Right ventricle myocardium superior (tissue), 1 donor: ENCODE results near the gene ZNF70. TPM values are rescaled to one million over a fixed set of nuclear protein-coding genes. Genes with fewer than 3 reads are reported as not detected.

ENCODE experiments used
- ATAC-seq: fragments of 200-7000 bp; cut with Tn5 transposase; one replicate; pipeline ENCODE4 v1.9.1; 2020; ENCODE audit warnings: mild to moderate bottlenecking; ENCODE audit not compliant: poor library complexity
- DNase-seq: peaks from one replicate; pipeline ENCODE4 v3.0.0-alpha.2; 2020
- intact Hi-C: fragments of 100-400 bp; cut with DNase I; formaldehyde crosslinking; loops from one replicate; pipeline ENCODE4 v1.11.2; 2022
- total RNA-seq: library from RNA; stranded (reverse); fragmentation: NEBNext Ultra II Directional; extraction: Animal tissue kit (Norgen Biotek cat#: 25700); gene quantifications from one replicate; pipeline ENCODE4 v1.2.1, GENCODE V29; 2021
- donor health status: DM: no; HTN: yes; CAD: no; lungs with severe emphysema.

ZNF70 gene
- total RNA-seq, 1 donor from 2014 or later: 2.8 TPM

GRCh38 chr22:23781065-23781464, 30.2 kb upstream of the ZNF70 start:
- intact Hi-C loops: no loop called here
- no peak for ATAC-seq
- no peak for DNase-seq

- intact Hi-C loops: no loop called here
- DNase-seq (no peak), ATAC-seq (no peak)
Measured at GRCh38 chr22:23780146-23780748, 29.3 kb upstream of the ZNF70 start.

- intact Hi-C loops: no loop called here
- DNase-seq (no peak), ATAC-seq (no peak)
Measured at GRCh38 chr22:23779731-23780130, 28.8 kb upstream of the ZNF70 start.

GRCh38 chr22:23779083-23779482, 28.2 kb upstream of the ZNF70 start:
- intact Hi-C loops: no loop called here
- ATAC-seq (no peak), DNase-seq (no peak)

- intact Hi-C loops: no loop called here
- ATAC-seq: no peak
- DNase-seq: no peak
Measured at GRCh38 chr22:23778577-23778900, 27.6 kb upstream of the ZNF70 start.

GRCh38 chr22:23777776-23778576, 27.1 kb upstream of the ZNF70 start:
- intact Hi-C loops: no loop called here
- ATAC-seq (peak; percentile 60), DNase-seq (peak; percentile 76)

GRCh38 chr22:23775779-23776375, 25.0 kb upstream of the ZNF70 start:
- no peak for DNase-seq
- ATAC-seq: no peak
- intact Hi-C loops: no loop called here

- no peak for ATAC-seq
- DNase-seq: no peak
- intact Hi-C loops: no loop called here
Measured at GRCh38 chr22:23774922-23775436, 24.1 kb upstream of the ZNF70 start.

- intact Hi-C loops: no loop called here
- ATAC-seq: no peak
- DNase-seq: no peak
Measured at GRCh38 chr22:23774114-23774921, 23.4 kb upstream of the ZNF70 start.

- DNase-seq: peak; percentile 65
- ATAC-seq: peak; percentile 69
- intact Hi-C loops: no loop called here
Measured at GRCh38 chr22:23773483-23774113, 22.7 kb upstream of the ZNF70 start.

- intact Hi-C loops: no loop called here
- ATAC-seq (peak; percentile 36), DNase-seq (peak; percentile 80)
Measured at GRCh38 chr22:23772649-23773473, 21.9 kb upstream of the ZNF70 start, which contains the start of gene MMP11. TSS of gene MMP11 (plus strand) at chr22:23772849. CDS start at chr22:23772871, 22 bp downstream.

GRCh38 chr22:23772315-23772648, 21.4 kb upstream of the ZNF70 start:
- intact Hi-C loops: no loop called here
- ATAC-seq (no peak), DNase-seq (no peak)

GRCh38 chr22:23769321-23769965, 18.5 kb upstream of the ZNF70 start:
- intact Hi-C loops: loop anchor here (5.0 kb wide), 1 partner anchor 78 kb away; no protein-coding TSS in a partner anchor
- no peak for ATAC-seq
- no peak for DNase-seq

GRCh38 chr22:23767673-23768548, 17.0 kb upstream of the ZNF70 start, which contains the start of gene CHCHD10:
TSS of gene CHCHD10 (minus strand) at chr22:23767972. CDS start at chr22:23767874, 98 bp downstream.
- intact Hi-C loops: loop anchor here (5.0 kb wide), 1 partner anchor 79 kb away; no protein-coding TSS in a partner anchor
- ATAC-seq (peak; percentile 83), DNase-seq (peak; percentile 90)

- DNase-seq (no peak), ATAC-seq (peak; percentile 5)
- intact Hi-C loops: loop anchor here (5.0 kb wide), 1 partner anchor 80 kb away; no protein-coding TSS in a partner anchor
Measured at GRCh38 chr22:23767303-23767672, 16.4 kb upstream of the ZNF70 start.
